GM19043 (cell line): Measurements from ENCODE around the gene FAM170A.

Experiments used
- ATAC-seq: cut with Tn5 transposase; IDR thresholded peaks from one replicate; pipeline ENCODE4 v1.9.1; 2021; ENCODE audit warnings: low read depth; ENCODE audit not compliant: unreplicated experiment

FAM170A gene, protein sequence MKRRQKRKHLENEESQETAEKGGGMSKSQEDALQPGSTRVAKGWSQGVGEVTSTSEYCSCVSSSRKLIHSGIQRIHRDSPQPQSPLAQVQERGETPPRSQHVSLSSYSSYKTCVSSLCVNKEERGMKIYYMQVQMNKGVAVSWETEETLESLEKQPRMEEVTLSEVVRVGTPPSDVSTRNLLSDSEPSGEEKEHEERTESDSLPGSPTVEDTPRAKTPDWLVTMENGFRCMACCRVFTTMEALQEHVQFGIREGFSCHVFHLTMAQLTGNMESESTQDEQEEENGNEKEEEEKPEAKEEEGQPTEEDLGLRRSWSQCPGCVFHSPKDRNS

DNA sequence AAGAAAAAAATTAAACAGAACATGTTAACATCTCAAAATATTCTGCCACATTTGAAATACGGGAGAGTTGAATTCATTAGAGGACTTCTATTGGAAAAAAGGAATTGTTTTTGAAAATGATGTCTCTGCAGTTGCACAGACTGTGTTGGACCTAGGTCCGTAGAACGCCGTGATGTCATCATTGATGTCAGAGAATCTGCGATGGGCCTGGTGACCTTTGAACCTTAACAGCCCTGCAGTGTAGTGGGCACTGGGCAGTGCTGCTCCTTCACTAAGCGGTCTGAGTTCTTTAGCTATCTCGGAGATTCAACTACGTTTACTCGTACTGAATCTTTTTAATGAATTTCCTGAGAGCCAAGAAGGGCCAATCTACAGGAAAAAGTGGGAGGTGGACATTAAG is at the start of gene FAM170A:
Gene FAM170A (plus strand): TSS at position 220 of the 400 bp plus-strand sequence. CDS start 211 bp downstream, outside the sequence.
- ATAC-seq, result no peak

DNA sequence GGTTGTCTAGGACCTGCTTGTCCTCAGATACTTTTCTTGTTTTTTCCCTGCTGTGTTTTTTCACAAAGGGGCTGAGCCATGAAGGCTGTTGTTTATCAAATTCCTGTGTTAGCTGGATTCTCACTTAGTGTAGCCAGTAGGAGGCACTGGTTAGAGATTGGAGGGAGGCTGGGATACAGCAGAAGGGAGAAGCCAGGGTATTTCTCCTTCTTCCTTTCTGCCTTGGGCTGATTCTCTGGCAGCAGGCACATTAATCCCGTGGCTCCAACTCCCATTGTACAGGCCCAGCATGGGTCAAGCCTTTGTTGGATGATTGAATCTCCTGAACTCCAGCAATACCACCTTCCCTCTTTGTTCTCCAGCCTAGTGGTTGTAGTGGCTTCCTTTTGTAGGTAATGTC is 46.4 kb upstream of the FAM170A start:
- ATAC-seq, result no peak

DNA sequence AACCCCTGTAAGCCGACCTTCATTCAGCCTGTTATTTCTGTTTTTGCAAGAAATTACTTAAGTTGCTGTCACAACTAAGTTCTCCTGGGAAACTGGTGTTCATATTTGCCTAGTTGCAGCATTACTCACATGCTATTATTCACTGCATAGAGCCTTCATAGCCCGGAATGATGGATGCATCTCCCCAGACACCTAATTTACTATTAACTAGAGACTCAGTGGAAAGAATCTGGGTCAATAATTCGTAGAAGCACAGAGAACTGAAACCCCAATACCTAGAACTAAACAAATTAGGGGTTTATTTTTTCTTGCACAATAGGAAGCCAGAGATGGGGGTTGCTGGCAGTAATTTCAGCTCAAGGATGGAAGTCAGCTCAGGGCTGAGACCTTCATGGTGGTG is 45.7 kb upstream of the FAM170A start:
- peak; percentile 91 for ATAC-seq

DNA sequence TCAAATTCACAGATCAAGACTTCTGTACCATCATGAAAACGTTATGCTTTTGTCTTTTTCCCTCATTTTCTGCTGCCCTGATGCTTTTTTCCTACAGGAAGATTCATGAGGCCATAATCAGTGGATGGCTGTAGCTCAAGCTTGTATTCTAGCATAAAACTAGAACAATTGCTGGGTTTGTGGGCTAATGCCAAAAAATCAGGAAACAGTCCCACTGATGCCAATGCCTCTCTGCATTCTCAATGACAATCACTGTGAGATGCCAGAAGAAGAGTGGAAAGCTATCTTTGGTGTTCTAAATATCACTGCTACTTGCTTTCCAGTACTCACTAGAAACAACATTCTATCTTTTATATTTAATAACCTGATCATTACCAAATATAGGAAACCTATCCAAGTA is 33.3 kb upstream of the FAM170A start:
- no peak for ATAC-seq

DNA sequence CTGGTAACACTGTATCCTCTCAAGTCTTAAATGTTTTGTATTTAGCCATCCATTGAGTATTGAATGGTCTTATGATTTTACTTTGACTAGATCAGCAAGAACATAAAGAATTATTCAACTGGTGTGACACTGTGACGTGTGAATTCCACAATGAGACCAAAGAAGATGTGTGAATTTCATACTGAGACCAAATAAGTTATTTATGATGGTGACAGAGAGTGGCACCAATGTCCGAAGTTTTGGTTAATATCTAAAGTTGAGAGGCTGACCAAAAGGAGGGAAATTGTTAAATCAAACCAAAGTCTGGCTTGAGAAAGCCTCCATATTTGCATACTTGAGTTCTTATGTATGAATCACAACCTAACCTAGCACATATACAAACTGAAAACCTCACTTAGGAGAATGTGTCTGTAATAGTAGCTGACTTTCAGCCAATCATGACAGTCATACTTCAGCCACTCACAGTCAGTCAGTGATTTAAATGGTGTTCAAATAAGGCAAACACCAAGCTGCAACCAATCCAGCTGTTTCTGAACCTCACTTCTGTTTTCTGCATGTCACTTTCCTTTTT is 31.5 kb upstream of the FAM170A start:
- peak; percentile 58 for ATAC-seq

DNA sequence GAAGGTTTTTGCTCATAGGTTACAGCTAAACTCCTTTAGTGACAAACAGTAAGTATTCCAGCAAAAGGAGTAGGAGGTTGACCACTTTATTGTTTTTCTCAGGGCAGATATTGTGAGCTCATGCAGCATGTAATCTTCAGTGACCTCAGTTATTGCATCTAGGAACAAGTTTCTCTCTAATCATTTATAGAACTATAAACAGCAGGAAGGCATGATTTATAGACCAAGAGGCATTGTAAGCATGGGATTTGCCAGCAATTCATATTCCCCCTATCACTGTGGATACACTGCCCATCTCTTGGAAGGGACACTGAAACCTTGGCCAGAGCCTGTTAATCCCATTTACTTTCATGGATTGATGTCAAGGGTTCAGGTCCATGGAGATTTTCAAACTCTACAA is 15.4 kb upstream of the FAM170A start:
- no peak for ATAC-seq

DNA sequence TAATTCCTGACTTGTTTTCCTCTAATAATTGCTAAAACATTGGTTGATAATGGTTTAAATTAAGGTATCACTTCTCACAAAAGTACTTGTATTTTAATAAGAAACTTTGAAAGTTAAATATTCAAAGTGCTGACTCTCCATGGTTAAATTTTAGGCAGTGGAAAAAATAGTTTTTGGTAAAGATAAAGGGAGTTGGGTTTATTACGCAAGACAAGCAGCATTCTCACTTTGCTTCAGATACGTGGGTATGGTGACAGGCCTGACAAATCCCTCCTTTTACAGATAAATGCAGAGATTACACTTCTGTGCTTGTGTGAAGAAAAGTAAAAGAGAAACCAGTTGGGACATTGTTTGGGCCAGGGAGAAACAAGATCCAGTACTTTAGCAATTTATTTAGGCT is 14.5 kb upstream of the FAM170A start:
- ATAC-seq, result no peak

DNA sequence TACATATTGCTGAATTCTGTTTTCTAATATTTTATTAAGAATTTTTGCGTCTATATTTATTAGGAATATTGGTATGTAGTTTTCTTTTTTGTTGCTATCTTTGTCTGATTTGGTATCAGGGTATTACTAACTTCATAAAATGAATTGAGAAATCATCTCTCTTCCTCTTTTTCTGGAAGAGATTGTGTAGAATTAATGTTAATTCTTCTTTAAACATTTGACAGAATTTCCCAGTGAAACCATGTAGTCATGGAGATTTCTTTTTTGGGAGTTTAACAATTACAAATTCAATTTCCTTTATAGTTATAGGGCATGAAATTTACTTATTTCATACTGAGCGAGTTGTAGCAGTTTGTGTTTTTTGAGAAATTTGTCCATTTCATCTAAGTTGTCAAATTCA is 3.3 kb upstream of the FAM170A start:
- no peak for ATAC-seq

DNA sequence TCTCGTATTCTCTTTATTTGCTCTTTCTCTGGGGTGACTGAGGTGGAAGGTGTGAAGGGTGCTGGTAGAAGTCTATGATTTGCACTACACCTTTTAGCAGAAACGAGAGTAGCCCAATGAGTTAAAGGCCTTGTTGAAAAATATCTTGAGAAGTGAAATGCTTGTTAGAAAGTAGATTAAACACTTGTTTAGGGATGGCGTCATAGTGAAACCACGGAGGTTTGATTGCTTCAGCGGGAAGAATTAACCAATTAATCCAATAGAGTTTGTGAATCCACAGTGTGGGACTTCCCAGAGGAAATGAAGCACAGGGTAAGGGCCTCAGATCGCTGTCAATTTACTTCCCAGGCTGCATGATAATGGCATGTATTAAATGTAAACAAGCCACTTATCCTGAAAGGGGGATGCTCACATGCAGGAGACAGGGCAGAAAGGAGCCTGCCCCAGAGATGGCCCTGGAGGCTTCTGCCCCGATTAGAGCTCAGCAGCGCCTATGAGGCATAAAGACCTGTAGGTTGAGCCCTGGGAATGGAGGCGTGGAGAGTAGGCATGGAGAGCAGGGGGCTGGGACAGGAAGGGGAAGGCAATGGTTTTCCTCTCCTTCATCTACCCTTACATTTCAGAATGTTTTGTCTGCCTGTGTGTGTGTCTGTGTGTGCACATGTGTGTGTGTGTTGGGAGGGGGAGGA is 1.5 kb downstream of the FAM170A start:
- ATAC-seq, result no peak

DNA sequence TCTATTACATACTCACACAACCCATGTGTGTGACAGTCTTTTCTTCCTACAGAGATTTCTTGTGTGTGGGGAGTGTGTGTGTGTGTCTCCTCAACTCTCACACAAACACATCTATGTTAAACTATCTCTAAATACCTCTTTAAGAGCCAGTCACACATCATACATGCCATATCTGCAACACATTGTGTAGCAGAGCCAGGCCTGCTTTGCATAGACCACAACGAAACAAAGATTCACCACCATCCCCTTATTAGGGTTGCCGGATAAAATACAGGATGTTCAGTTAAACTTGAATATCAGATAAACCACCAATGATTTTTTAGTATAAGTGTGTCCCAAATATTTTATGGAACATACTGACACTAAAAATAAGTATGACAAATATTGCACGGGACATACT is 2.3 kb downstream of the FAM170A start:
- peak; percentile 62 for ATAC-seq

DNA sequence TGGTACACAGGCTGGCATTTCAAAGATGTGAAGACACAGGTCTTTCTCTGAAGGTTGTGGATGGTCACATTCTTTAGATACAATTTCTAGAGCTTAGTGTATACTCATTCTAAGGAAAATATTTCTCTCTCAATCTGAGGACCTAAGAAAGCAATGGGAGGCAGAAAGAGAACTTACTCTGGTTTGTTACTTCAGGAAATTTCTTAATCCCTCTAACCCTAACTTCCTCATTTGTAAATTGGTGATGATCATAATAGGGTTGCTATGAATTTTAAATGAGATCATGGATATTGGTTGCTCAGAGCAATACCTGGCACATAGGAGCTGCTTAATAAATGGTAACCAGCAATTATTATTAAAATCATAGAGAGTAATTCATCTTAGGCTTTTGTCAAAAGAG is 22.1 kb downstream of the FAM170A start:
- ATAC-seq, result no peak

DNA sequence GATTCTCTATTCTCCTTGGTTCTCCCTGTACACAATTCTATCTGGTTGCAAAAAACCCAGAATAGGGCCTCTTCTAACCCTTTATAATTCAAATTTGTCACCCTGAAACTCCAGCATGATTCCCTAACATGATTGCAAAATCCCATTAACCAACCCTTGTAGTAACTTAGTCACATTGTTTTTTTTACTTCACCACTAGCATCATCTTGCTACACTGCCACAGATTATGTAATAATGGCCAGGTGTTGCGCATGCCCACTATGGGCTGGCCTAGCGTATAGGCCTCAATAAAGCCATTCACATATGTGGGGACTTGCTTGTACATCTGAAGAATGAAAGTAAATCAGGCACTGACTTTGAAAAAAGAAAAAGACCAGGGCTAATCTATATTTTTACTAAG is 25.7 kb downstream of the FAM170A start:
- no peak for ATAC-seq

DNA sequence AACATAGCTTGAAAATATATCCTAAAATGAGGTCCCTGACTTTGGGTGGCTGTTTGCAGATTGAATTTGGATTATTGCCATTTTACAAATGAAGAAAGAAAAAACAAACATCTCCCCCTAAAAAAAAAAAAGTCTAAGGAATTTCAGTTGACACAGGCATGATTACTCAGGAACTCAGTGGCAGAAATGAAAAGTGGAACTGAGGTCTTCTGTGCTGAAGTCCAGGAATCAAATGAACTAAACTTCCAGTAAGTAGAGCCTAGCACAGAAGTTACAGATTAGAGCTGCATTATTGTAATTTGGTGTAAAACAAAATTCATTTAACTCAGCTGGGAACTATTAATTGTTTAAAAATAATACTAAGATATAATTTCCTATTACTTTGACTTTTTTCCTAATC is 26.7 kb downstream of the FAM170A start:
- ATAC-seq, result no peak

DNA sequence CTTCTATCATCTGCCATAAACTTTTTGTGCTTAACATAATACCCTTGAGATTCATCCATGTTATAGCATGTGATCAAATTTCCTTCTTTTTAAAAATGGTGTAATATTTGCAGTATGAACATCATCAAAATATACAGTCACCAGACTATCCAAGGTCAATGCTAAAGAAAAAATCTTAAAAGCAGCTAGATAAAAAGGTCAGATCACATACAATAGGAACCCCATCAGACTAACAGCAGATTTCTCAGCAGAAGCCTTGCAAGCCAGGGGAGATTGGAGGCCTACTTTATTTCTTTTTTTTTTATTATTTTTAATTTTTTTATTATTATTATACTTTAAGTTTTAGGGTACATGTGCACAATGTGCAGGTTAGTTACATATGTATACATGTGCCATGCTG is 37.2 kb downstream of the FAM170A start:
- ATAC-seq, result no peak

DNA sequence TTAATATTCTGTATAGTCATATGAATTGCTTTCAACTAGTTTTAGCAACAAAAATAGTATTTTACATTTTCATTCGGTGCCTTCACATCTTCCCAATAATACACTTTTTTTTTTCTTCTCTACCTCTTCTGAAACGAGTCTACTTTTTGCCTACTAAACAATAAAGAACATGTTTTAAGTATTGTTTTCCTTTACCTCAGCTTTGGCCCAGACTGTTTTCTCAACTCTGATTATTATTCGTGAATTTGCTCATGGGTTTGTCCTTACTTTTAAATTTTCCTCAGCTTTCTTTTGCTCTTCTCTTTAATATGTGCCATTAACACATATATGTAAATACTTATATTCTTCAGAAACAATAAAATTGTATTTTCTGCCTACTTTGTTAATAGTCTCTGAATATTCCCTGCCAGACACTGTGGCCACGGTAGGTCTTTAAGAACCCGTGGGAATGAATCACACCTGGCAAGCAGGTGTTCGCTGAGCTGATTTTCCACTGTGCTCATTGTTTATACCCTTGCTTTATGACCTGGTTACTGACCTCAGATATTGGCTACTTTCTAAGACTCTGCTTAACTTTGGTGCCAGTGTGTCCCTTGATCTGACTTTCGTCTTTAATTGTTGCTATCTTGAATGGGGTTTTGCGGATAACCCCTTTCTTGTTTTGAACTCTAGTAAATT is 49.1 kb downstream of the FAM170A start:
- no peak for ATAC-seq

DNA sequence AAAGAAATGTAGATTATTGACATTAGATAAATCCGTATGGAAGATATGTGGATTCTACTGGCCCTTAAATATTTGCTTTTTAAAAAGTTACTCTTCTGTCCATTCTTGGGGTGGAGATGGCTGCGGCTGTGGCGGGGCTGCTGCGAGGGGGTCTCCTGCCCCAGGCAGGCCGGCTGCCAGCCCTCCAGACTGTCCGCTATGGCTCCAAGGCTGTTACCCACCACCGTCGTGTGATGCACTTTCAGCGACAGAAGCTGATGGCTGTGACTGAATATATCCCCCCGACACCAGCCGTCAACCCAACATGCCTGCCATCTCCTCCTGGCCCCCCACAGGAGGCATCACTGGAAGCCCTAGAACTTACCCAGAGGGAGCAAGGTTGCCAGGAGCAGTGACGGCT is 50.7 kb downstream of the FAM170A start:
- no peak for ATAC-seq

DNA sequence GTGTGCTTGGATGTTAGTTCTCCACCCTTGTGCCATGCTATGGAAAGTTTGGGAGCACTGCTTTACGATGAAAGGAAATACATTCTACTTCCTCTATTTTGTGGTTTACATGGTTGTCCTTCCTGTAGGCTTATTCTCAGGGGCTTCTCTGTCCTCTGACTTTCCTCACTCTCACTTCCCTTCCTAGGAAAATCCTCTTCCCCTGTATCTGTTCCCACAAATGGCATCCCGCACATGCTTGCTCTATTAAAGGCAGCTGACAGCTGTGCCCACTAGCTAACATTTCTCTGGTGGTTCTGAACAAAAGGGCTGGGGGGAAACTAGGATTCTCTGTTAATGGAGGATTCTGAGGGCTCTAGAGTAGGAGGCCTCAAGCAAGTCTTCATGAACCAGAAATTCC is 52.4 kb downstream of the FAM170A start:
- ATAC-seq, result no peak

DNA sequence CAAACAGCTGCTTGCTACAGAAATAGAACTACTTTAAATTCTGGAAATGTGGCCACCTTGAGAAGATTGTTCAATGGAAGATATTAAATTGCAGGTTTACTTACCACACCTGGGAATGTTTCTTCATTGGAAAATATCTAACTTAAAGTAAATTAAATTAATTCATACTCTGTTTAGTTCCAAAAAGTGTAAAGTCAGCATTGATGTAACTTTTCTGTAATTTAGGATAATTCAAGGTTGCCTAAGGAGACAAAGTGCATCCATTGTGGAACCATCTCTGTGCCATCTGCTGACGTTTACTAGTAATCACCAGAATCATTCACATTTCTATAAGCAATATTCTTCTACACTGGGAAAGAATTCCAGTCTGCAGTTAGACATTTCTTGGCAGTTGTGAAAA is 53.0 kb downstream of the FAM170A start:
- no peak for ATAC-seq
